HEK293T (cell line): ENCODE results near the gene THRB.

ENCODE experiments used
- CTCF ChIA-PET: fragments of 350-600 bp; formaldehyde crosslinking; extraction: SDS; loops from one replicate; lab custom pipeline; 2021; ENCODE audit warnings: antibody characterized with exemption, inconsistent platforms; lab: Yijun Ruan, JAX
- POLR2A ChIA-PET: fragments of 350-600 bp; formaldehyde crosslinking; extraction: SDS; loops from one replicate; lab custom pipeline; 2020; ENCODE audit warnings: antibody characterized with exemption, inconsistent platforms; lab: Yijun Ruan, JAX
- DNase-seq: peaks from one replicate; pipeline ENCODE4 v3.0.0; 2012; ENCODE audit warnings: mixed read lengths; ENCODE audit errors: extremely low spot score
- ARNT ChIP-seq: fragments of 450-650 bp; IDR thresholded peaks from 2 replicates; pipeline ENCODE4 v1.6.1; 2017; ENCODE audit warnings: mild to moderate bottlenecking
- BHLHE40 ChIP-seq: fragments of 450-650 bp; IDR thresholded peaks from 2 replicates; pipeline ENCODE4 v1.6.1; 2016; ENCODE audit warnings: mild to moderate bottlenecking, moderate library complexity, borderline replicate concordance
- CTBP1 ChIP-seq: fragments of 450-650 bp; IDR thresholded peaks from 2 replicates; pipeline ENCODE4 v1.6.1; 2016; ENCODE audit warnings: borderline replicate concordance
- ELF4 ChIP-seq: fragments of 450-650 bp; IDR thresholded peaks from 2 replicates; pipeline ENCODE4 v1.6.1; 2017; ENCODE audit warnings: antibody characterized with exemption
- FOXA1 ChIP-seq: fragments of 450-650 bp; IDR thresholded peaks from 2 replicates; pipeline ENCODE4 v1.6.1; 2016; ENCODE audit warnings: mild to moderate bottlenecking
- FOXK2 ChIP-seq: fragments of 450-650 bp; IDR thresholded peaks from 2 replicates; pipeline ENCODE4 v1.6.1; 2016; ENCODE audit warnings: mild to moderate bottlenecking
- FOXM1 ChIP-seq: fragments of 450-650 bp; IDR thresholded peaks from 2 replicates; pipeline ENCODE4 v1.6.1; 2017; ENCODE audit warnings: mild to moderate bottlenecking, borderline replicate concordance
- HDGF ChIP-seq: fragments of 450-650 bp; IDR thresholded peaks from 2 replicates; pipeline ENCODE4 v1.6.1; 2017; ENCODE audit warnings: antibody characterized with exemption, borderline replicate concordance
- L3MBTL2 ChIP-seq: fragments of 450-650 bp; conservative IDR thresholded peaks from 2 replicates; pipeline ENCODE4 v1.6.1; 2016; ENCODE audit warnings: mild to moderate bottlenecking
- LEF1 ChIP-seq: fragments of 450-650 bp; IDR thresholded peaks from 2 replicates; pipeline ENCODE4 v1.6.1; 2017; ENCODE audit warnings: mild to moderate bottlenecking, borderline replicate concordance
- NFRKB ChIP-seq: fragments of 450-650 bp; IDR thresholded peaks from 2 replicates; pipeline ENCODE4 v1.6.1; 2016; ENCODE audit warnings: mild to moderate bottlenecking, moderate library complexity
- PKNOX1 ChIP-seq: fragments of 450-650 bp; IDR thresholded peaks from 2 replicates; pipeline ENCODE4 v1.6.1; 2016
- SP1 ChIP-seq: fragments of 450-650 bp; IDR thresholded peaks from 2 replicates; pipeline ENCODE4 v1.6.1; 2017
- SUZ12 ChIP-seq: fragments of 450-650 bp; IDR thresholded peaks from 2 replicates; pipeline ENCODE4 v1.6.1; 2016; ENCODE audit warnings: mild to moderate bottlenecking
- TARDBP ChIP-seq: fragments of 450-650 bp; IDR thresholded peaks from 2 replicates; pipeline ENCODE4 v1.6.1; 2016
- ZNF384 ChIP-seq: fragments of 450-650 bp; IDR thresholded peaks from 2 replicates; pipeline ENCODE4 v1.6.1; 2016

THRB gene

GRCh38 chr3:24476871-24477656, 17.6 kb downstream of the THRB start:
- no peak for DNase-seq
- TF ChIP-seq L3MBTL2 (no peak), ELF4 (no peak), FOXA1 (no peak), BHLHE40 (no peak), ZNF384 (0 out of 2 replicates have a peak, but pooled peaks have one; percentile 15), NFRKB (no peak)
- ChIA-PET POLR2A (no interaction called here), CTCF (interaction anchor here (0.7 kb wide), 1 partner anchor 162 kb away, joined by 3 read pairs; no protein-coding TSS in a partner anchor)

GRCh38 chr3:24475925-24476324, 18.7 kb downstream of the THRB start:
- TF ChIP-seq FOXA1: no peak
- no peak for TF ChIP-seq L3MBTL2
- TF ChIP-seq BHLHE40: no peak
- no peak for TF ChIP-seq SUZ12
- TF ChIP-seq CTBP1: no peak
- no peak for TF ChIP-seq ELF4
- no peak for TF ChIP-seq HDGF
- TF ChIP-seq FOXK2: no peak
- TF ChIP-seq ZNF384: no peak
- TF ChIP-seq LEF1: no peak
- TF ChIP-seq PKNOX1: no peak
- TF ChIP-seq NFRKB: no peak
- no peak for TF ChIP-seq ARNT
- DNase-seq: no peak
- CTCF ChIA-PET: interaction anchor here (0.7 to 1.0 kb wide), 2 partner anchors 21 to 163 kb away, joined by 3 read pairs; no protein-coding TSS in a partner anchor
- POLR2A ChIA-PET: no interaction called here

- ChIA-PET POLR2A (no interaction called here), CTCF (no interaction called here)
- TF ChIP-seq SUZ12: no peak
- no peak for TF ChIP-seq ELF4
- TF ChIP-seq HDGF: no peak
- TF ChIP-seq CTBP1: no peak
- TF ChIP-seq FOXM1: no peak
- TF ChIP-seq ARNT: no peak
- TF ChIP-seq LEF1: no peak
- TF ChIP-seq NFRKB: no peak
- DNase-seq: no peak
Measured at GRCh38 chr3:24474862-24475261, 19.8 kb downstream of the THRB start.

DNA sequence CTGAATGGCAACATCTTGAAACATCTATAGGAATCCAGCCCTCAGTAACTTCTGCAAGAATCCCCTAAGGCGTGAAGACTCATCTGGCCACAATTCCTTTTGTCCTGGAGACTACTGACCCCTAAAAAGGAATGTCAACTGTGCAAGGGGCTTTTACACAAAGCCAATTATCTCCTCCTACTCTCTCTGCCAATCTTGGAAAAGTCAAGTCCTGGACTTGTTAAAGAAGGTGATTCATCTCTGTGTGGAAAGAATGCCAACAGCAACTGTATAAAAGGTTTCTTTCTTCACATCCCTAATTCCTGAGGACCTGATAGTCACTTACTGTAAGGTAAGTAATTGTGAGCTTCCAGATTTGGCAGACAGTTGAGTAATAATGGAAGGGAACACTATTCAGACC, 22.3 kb downstream of the THRB start:
- CTCF ChIA-PET: interaction anchor here (1.1 kb wide), 1 partner anchor 25 kb away, joined by 3 read pairs; no protein-coding TSS in a partner anchor

GRCh38 chr3:24471486-24471885, 23.2 kb downstream of the THRB start:
- no peak for TF ChIP-seq FOXK2
- no peak for TF ChIP-seq HDGF
- TF ChIP-seq SUZ12: no peak
- no peak for TF ChIP-seq FOXM1
- ChIA-PET CTCF (interaction anchor here (1.1 kb wide), 1 partner anchor 25 kb away, joined by 3 read pairs; no protein-coding TSS in a partner anchor), POLR2A (no interaction called here)
- no peak for DNase-seq

More for the DNA sequence above, 22.3 kb downstream of the THRB start:
- DNase-seq: no peak
- TF ChIP-seq ZNF384 (no peak), FOXK2 (no peak), FOXM1 (no peak), TARDBP (no peak), FOXA1 (no peak)
- POLR2A ChIA-PET: no interaction called here

- CTCF ChIA-PET: no interaction called here
- no peak for DNase-seq
- TF ChIP-seq FOXA1 (no peak), LEF1 (no peak), FOXM1 (no peak), L3MBTL2 (no peak), PKNOX1 (no peak), NFRKB (no peak), ZNF384 (no peak), ARNT (no peak), ELF4 (no peak), CTBP1 (no peak), BHLHE40 (no peak)
- POLR2A ChIA-PET: no interaction called here
Measured at GRCh38 chr3:24470277-24470676, 24.4 kb downstream of the THRB start.

- no peak for DNase-seq
- ChIA-PET POLR2A (no interaction called here), CTCF (no interaction called here)
- TF ChIP-seq SUZ12: no peak
- no peak for TF ChIP-seq L3MBTL2
- no peak for TF ChIP-seq BHLHE40
- no peak for TF ChIP-seq TARDBP
- TF ChIP-seq FOXK2: no peak
- TF ChIP-seq NFRKB: no peak
- TF ChIP-seq HDGF: no peak
- TF ChIP-seq SP1: no peak
- no peak for TF ChIP-seq ZNF384
- no peak for TF ChIP-seq ELF4
- TF ChIP-seq FOXA1: no peak
- no peak for TF ChIP-seq CTBP1
- no peak for TF ChIP-seq LEF1
- no peak for TF ChIP-seq PKNOX1
- no peak for TF ChIP-seq FOXM1
- no peak for TF ChIP-seq ARNT
Measured at GRCh38 chr3:24464389-24464788, 30.3 kb downstream of the THRB start.
